ENCODE data around the gene INMT.

INMT gene

DNA sequence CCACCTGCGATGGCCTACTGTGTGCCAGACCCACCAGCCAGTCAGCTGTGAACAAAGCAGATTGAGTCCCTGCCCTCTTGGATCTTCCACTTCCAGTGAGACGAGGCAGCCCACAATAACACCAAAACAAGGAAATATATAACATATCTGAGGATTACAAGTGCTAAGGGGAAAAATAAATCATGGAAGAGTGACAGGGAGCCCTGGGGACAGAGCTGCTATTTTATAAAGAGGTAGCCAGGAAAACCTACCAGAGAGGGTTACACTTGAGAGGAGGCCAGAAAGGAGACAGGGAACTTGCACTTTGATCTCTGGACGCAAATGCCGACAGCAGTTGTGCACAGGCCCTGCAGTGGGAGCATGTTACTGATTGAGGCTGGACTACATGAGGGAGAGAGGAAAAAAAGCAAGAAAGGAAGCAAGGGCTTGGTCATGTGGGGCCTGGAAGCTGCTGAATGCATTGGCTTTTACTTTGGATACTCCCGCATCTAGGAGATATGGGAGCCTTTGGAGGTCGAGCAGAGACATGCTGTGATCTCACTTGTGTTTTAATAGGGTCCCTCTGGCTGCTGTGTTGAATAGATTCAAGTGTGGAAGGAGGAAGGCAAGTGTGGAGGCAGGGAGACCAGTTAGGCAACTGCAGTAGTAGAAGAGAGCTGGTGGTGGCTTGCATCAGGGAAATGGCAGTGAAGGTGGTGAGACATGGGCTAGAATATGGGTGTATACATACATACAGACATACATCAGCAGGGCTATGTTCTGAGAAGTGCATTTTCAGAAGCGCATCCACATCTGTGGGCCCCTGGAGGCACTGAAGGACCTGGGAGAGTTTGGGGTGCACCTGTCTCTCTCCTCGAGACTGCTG is 45.5 kb downstream of the INMT start:
- DNase-seq (ENCODE audit: low read depth) = peak; percentile 17
- H3K4me3 ChIP-seq (ENCODE audit: low read depth, low read length) = no peak overlapping the region
- no peak for TF ChIP-seq CTCF (IDR thresholded peaks at IDR 0.05; ENCODE audit: insufficient read depth, low read depth, low read length, missing control alignments)

GRCh38 chr7:30799206-30799975 is 47.5 kb downstream of the INMT start:
- peak; percentile 90 for DNase-seq (ENCODE audit: low read depth)
- no peak overlapping the region; the same call in 1 of the 2 replicates for H3K4me3 ChIP-seq (ENCODE audit: low read depth, low read length)
- TF ChIP-seq CTCF (IDR thresholded peaks at IDR 0.05; ENCODE audit: insufficient read depth, low read depth, low read length, missing control alignments) = no peak

DNA sequence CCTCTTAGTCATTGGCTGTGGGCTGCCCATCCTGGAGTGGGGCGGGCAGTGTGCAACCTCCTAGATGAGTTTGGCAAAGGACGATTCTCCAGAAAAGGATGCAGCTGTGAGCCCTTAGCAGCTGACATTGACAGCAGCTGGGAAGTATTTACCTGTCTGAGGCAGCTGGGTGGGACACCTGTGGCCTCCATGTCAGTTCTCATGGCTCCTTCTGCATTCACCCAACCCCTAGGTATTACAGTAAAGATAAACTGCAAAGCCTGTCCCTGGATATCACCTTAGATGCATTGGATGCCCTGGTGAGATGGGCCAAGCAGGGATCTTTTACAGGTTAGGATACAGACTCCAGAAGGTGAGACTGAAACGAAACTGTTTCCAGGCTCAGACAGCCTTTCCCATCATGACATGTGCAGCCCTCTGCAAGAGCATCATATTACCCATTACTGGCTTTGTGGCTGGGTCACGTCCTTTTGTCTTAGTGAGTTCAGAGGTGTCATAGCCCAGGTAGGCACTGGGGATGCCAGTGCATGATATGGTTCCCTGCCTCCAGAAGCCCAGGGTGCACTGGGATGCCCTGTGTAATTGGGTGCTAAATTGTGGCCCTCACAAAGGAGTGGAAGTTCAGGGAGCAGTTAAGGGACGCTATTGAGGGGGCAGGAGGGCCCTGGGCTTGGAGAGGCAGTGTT is 48.2 kb downstream of the INMT start:
- peak; percentile 16 for DNase-seq (ENCODE audit: low read depth)
- no peak overlapping the region for H3K4me3 ChIP-seq (ENCODE audit: low read depth, low read length)
- TF ChIP-seq CTCF (IDR thresholded peaks at IDR 0.05; ENCODE audit: insufficient read depth, low read depth, low read length, missing control alignments) = no peak

DNA sequence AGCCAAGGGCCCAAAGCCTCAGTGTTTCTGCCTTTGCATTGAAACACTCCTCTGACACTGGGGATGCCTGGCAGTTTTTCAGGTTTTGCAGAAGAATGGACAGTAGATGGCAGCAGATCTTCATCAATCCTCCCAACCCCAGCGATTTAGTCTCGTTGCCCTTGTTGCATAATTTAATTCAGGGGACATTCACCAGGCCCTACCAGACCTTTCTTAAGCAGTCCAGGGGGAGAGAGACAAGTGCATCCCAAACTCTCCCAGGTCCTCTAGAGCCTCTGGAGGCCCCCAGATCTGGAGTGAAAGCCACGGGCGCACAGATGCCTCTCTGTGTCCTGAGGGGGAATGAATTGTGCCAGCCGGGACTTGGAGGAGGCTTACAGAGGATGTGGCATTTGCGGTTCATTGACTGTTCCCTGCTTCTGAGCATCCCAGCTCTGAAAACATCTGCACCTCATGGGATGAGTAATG is 48.9 kb downstream of the INMT start:
- TF ChIP-seq CTCF (IDR thresholded peaks at IDR 0.05; ENCODE audit: insufficient read depth, low read depth, low read length, missing control alignments) = peak; percentile 70
- H3K4me3 ChIP-seq (ENCODE audit: low read depth, low read length) = no peak overlapping the region
- DNase-seq (ENCODE audit: low read depth) = peak; percentile 81

DNA sequence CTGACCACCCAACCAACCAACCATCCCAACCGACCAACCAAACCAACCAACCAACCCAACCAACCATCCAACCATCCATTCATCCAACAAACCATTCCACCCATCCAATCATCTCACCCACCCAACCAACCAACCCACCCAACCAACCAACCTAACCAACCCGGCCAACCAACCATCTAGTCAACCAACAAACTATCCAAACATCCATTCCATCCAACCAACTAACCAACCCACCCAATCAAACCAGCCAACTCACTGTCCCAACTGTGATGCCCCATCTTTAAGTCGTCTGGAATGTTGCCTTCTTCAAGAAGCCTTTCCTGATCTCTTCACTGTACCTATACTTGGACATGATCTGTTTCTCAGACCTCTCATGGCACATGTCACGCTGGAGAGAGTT is 50.9 kb downstream of the INMT start:
- no peak overlapping the region for H3K4me3 ChIP-seq (ENCODE audit: low read depth, low read length)
- DNase-seq (ENCODE audit: low read depth) = no peak
- TF ChIP-seq CTCF (IDR thresholded peaks at IDR 0.05; ENCODE audit: insufficient read depth, low read depth, low read length, missing control alignments) = no peak

DNA sequence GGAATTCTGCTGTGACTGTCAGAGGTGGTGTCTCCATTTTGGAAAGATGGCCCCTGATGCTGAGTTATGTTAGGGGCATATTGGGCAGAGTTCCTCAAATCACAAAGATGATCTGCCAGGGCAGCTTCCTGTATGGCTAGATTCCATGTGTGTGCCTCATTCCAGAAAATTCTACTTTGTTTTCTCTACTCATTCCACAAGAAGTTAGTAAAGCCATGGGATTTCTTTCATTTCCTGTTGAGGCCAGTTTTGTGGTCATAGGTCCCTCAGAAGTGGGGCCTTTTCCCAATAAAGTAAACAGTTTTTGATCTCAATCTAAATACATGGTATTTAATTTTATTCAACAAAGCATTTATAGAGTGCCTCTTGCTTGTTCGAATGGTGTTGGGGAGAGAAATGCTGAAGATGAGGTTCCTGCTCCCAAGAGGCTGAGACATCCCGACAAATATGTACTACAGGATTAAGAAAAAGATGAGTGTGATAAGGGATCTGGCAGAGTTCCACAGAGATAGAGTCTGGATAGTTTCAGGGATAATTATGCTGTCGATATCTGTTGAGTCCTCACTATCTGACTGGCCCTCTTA is 52.2 kb downstream of the INMT start:
- no peak for DNase-seq (ENCODE audit: low read depth)
- no peak overlapping the region for H3K4me3 ChIP-seq (ENCODE audit: low read depth, low read length)
- no peak for TF ChIP-seq CTCF (IDR thresholded peaks at IDR 0.05; ENCODE audit: insufficient read depth, low read depth, low read length, missing control alignments)

Data from GM12865 (cell line).